ENCODE results near the gene EGFR.

The EGFR gene

DNA sequence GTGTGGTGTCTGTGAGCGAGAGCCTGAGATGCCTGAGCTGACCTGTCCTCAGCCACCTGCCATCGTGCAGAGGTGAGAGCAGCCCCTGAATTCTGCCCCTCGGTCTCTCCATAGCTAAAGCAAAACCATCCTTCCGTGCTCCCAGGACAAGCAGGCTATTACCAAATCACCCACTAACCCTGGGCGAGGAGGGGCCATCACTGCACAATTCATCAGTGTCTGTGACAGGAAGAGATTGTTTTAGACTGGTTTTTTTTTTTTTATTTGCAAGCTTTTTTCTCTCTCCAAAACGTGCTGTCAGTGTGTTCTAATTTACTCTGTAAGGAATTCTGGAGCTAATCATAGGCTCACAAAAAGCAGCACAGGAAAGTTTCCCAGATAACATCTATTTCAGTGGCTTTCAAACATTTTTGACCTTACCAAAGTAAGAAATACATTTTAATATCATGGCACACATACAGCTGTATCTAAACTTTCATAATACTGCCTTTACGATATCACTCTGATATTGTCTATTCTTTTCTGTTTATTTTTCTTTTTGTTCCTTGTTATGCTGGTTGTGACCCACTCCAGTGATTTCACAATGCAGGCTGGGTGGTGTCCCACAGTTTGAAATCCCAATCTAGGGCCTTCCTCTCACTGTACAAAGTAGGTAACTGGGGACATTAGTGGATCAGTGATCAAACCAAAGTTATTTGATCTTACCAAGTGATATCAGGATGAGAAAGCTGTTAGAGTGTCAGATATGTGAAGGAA, 62.8 kb downstream of the EGFR start:
- no peak for DNase-seq (ENCODE audit: low spot score in 2 of 2)
- H3K27me3 Mint-ChIP-seq, result peaks cover 12% of the 10 kb centered on the region
- H3K9me3 Mint-ChIP-seq, result no peaks in the 10 kb centered on the region
- peaks cover 8% of the 10 kb centered on the region for H3K4me1 Mint-ChIP-seq
- no peak overlapping the region for H3K27ac Mint-ChIP-seq
- no peak overlapping the region for H3K4me3 Mint-ChIP-seq
- no peaks in the 10 kb centered on the region for H3K36me3 Mint-ChIP-seq
- ATAC-seq (ENCODE audit: low read depth), result no peak

DNA sequence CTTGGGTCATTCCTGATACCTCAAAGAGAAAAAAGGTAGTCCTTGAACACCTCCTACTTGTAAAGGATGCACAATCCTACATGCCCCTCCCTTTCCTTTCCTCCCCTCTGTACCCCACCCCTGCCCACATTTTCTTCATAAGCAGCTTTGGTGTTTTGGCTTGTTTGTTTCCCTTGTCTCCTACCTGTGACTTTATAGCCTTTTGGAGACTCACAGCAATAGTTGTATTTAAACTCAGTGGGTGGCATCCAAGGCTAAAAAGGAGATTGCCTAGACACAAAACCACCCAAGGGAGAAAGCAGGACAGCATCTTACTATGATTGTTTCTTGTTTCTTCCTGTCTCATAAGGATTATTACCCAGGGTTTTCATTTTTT, 63.4 kb downstream of the EGFR start:
- no peak for ATAC-seq (ENCODE audit: low read depth)
- no peak overlapping the region for H3K4me3 Mint-ChIP-seq
- H3K4me1 Mint-ChIP-seq, result peaks cover 11% of the 10 kb centered on the region
- peaks cover 13% of the 10 kb centered on the region for H3K27me3 Mint-ChIP-seq
- no peaks in the 10 kb centered on the region for H3K36me3 Mint-ChIP-seq
- H3K27ac Mint-ChIP-seq, result no peak overlapping the region
- no peak for DNase-seq (ENCODE audit: low spot score in 2 of 2)
- no peaks in the 10 kb centered on the region for H3K9me3 Mint-ChIP-seq

GRCh38 chr7:55083206-55083605, 64.4 kb downstream of the EGFR start:
- H3K9me3 Mint-ChIP-seq, result no peaks in the 10 kb centered on the region

GRCh38 chr7:55084307-55084706, 65.5 kb downstream of the EGFR start:
- Mint-ChIP-seq H3K4me3 (no peak overlapping the region), H3K36me3 (no peaks in the 10 kb centered on the region), H3K4me1 (peaks cover 11% of the 10 kb centered on the region), H3K9me3 (no peaks in the 10 kb centered on the region), H3K27ac (no peak overlapping the region), H3K27me3 (peaks cover 11% of the 10 kb centered on the region)
- DNase-seq (ENCODE audit: low spot score in 2 of 2), result no peak
- no peak for ATAC-seq (ENCODE audit: low read depth)

More at GRCh38 chr7:55083206-55083605, 64.4 kb downstream of the EGFR start:
- Mint-ChIP-seq H3K27me3 (peaks cover 13% of the 10 kb centered on the region), H3K4me3 (no peak overlapping the region), H3K36me3 (no peaks in the 10 kb centered on the region), H3K27ac (no peak overlapping the region), H3K4me1 (peaks cover 11% of the 10 kb centered on the region)
- no peak for DNase-seq (ENCODE audit: low spot score in 2 of 2)
- no peak for ATAC-seq (ENCODE audit: low read depth)

- Mint-ChIP-seq H3K4me1 (peaks cover 11% of the 10 kb centered on the region), H3K36me3 (no peaks in the 10 kb centered on the region), H3K27me3 (peaks cover 11% of the 10 kb centered on the region), H3K4me3 (no peak overlapping the region), H3K27ac (no peak overlapping the region), H3K9me3 (no peaks in the 10 kb centered on the region)
- DNase-seq (ENCODE audit: low spot score in 2 of 2) (no peak), ATAC-seq (ENCODE audit: low read depth) (no peak)
These were observed 66.9 kb downstream of the EGFR start for GRCh38 chr7:55085511-55086412.

- Mint-ChIP-seq H3K4me3 (peak overlapping the region; percentile 55), H3K4me1 (peaks cover 11% of the 10 kb centered on the region), H3K27me3 (peaks cover 12% of the 10 kb centered on the region), H3K27ac (peak overlapping the region; percentile 35), H3K36me3 (no peaks in the 10 kb centered on the region), H3K9me3 (no peaks in the 10 kb centered on the region)
- ATAC-seq (ENCODE audit: low read depth), result peak; percentile 93
- DNase-seq (ENCODE audit: low spot score in 2 of 2), result peak; percentile 18
These were observed 67.8 kb downstream of the EGFR start for GRCh38 chr7:55086413-55087201.

- DNase-seq (ENCODE audit: low spot score in 2 of 2) (no peak), ATAC-seq (ENCODE audit: low read depth) (no peak)
- H3K27me3 Mint-ChIP-seq, result peaks cover 10% of the 10 kb centered on the region
- H3K9me3 Mint-ChIP-seq, result no peaks in the 10 kb centered on the region
- no peak overlapping the region for H3K4me3 Mint-ChIP-seq
- H3K36me3 Mint-ChIP-seq, result no peaks in the 10 kb centered on the region
- H3K4me1 Mint-ChIP-seq, result peaks cover 11% of the 10 kb centered on the region
- H3K27ac Mint-ChIP-seq, result no peak overlapping the region
These were observed 68.7 kb downstream of the EGFR start for GRCh38 chr7:55087521-55087961.

DNA sequence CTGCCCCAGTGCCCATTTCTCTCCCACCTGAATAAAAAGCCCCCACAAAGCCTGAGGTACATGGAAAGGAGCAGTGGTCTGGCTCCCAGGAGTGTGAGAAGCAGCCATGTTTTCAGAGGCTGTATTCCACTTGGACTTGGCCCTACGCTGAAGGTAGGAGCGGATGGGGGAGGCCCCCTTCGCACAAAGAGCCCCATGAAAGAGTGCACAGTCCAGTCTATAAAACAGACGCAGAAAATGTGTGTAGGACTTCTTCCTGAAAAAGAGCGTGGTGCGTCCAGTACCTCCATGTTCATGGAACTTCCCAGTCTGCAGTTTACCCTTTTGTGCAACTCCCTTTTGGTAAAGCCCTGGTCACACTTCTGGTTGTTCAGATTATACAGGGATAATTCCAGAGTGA, 69.3 kb downstream of the EGFR start:
- Mint-ChIP-seq H3K27ac (no peak overlapping the region), H3K9me3 (no peaks in the 10 kb centered on the region), H3K36me3 (no peaks in the 10 kb centered on the region), H3K4me1 (peaks cover 11% of the 10 kb centered on the region), H3K4me3 (no peak overlapping the region), H3K27me3 (peaks cover 8% of the 10 kb centered on the region)
- ATAC-seq (ENCODE audit: low read depth) (no peak), DNase-seq (ENCODE audit: low spot score in 2 of 2) (no peak)

DNA sequence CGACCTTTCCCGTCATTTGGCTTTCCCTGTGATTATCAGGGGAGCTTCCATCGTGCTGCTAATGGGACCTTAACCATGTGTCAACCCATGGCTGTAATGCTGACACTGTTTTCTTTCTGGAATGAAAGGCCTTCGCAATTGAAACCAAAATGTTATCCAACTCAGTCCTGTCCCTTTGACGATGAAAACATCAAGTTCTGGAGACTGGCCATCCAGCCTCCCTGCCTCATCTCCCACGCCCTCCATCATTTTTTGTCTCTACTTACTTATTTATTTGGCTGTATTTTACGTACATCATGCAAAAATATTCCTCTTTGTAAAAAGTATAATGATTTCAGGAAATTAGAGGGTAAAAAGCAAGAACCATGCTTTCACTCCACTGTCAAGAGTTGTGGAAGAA, 69.8 kb downstream of the EGFR start:
- H3K36me3 Mint-ChIP-seq, result no peaks in the 10 kb centered on the region
- peaks cover 10% of the 10 kb centered on the region for H3K27me3 Mint-ChIP-seq
- no peaks in the 10 kb centered on the region for H3K9me3 Mint-ChIP-seq
- no peak for DNase-seq (ENCODE audit: low spot score in 2 of 2)
- no peak overlapping the region for H3K27ac Mint-ChIP-seq
- H3K4me1 Mint-ChIP-seq, result peaks cover 11% of the 10 kb centered on the region
- ATAC-seq (ENCODE audit: low read depth), result no peak
- H3K4me3 Mint-ChIP-seq, result no peak overlapping the region

DNA sequence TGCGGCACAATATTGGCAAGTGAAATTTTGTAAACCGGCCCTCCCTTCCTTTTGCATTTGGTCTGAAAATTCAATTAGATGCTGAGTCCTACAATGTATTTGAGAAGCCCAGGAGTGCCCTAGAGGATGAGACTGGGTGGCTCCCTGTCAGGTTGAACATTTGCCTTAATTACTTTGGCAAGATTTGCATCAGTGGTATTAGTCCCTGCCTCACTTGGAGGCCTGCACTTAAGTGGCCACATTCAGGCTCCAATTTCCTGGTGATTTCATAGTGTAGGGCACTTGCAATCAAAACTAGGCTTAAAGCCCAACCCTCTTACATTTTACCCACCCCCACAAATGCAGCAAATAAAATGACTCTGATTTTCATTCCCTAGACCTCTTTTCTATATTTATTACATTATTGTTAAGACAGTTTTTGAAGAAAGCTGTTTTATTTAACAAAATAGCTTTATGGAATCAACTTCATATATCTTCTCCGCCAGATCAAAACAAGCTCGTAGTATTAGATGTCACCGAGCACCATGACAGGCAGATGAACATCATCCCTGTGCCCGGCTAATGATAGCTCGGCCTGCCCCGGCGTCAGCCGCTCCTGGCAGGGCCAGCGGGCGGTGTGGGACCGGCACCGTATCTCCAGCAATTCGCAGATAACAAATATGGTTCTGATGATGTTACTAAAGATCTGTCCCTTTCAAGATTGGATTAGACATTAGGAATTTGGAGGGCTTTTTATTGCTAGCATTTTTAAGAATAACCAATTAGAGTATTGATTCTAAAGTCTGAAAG, 73.6 kb downstream of the EGFR start:
- Mint-ChIP-seq H3K4me1 (peaks cover 4% of the 10 kb centered on the region), H3K27ac (no peak overlapping the region), H3K27me3 (peaks cover 8% of the 10 kb centered on the region), H3K9me3 (no peaks in the 10 kb centered on the region), H3K36me3 (no peaks in the 10 kb centered on the region), H3K4me3 (no peak overlapping the region)
- no peak for ATAC-seq (ENCODE audit: low read depth)
- no peak for DNase-seq (ENCODE audit: low spot score in 2 of 2)

DNA sequence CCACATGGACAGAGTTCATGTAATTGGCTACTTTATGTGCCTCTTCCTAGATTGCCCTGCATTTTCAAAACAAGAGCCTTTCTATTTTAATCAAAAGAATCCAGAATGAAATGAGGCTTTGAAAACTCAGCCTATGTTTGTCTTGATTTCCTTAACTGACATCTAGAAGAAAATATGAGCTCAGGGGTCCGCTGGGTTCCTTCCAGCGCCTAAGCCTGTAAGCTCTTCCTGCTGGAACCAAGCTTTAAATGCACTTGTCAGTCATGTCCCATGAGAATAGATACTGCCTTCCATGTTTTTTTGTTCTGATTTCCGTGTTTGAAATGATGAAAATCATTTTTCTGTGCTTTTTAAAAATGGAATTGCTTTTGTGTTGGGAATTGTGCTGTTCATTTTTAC, 74.2 kb downstream of the EGFR start:
- ATAC-seq (ENCODE audit: low read depth), result no peak
- no peak overlapping the region for H3K27ac Mint-ChIP-seq
- no peaks in the 10 kb centered on the region for H3K9me3 Mint-ChIP-seq
- H3K4me3 Mint-ChIP-seq, result no peak overlapping the region
- peaks cover 4% of the 10 kb centered on the region for H3K4me1 Mint-ChIP-seq
- no peaks in the 10 kb centered on the region for H3K36me3 Mint-ChIP-seq
- no peak for DNase-seq (ENCODE audit: low spot score in 2 of 2)
- peaks cover 8% of the 10 kb centered on the region for H3K27me3 Mint-ChIP-seq

- no peak overlapping the region for H3K27ac Mint-ChIP-seq
- no peak overlapping the region for H3K4me3 Mint-ChIP-seq
- H3K4me1 Mint-ChIP-seq, result peaks cover 4% of the 10 kb centered on the region
- no peaks in the 10 kb centered on the region for H3K9me3 Mint-ChIP-seq
- H3K36me3 Mint-ChIP-seq, result no peaks in the 10 kb centered on the region
- H3K27me3 Mint-ChIP-seq, result peaks cover 8% of the 10 kb centered on the region
- DNase-seq (ENCODE audit: low spot score in 2 of 2) (no peak), ATAC-seq (ENCODE audit: low read depth) (no peak)
These were observed 74.9 kb downstream of the EGFR start for GRCh38 chr7:55093674-55094073.

GRCh38 chr7:55094092-55094690, 75.4 kb downstream of the EGFR start:
- no peak for DNase-seq (ENCODE audit: low spot score in 2 of 2)
- H3K9me3 Mint-ChIP-seq, result no peaks in the 10 kb centered on the region
- peaks cover 10% of the 10 kb centered on the region for H3K27me3 Mint-ChIP-seq
- H3K4me1 Mint-ChIP-seq, result peaks cover 4% of the 10 kb centered on the region
- H3K27ac Mint-ChIP-seq, result no peak overlapping the region
- no peak overlapping the region for H3K4me3 Mint-ChIP-seq
- no peaks in the 10 kb centered on the region for H3K36me3 Mint-ChIP-seq
- no peak for ATAC-seq (ENCODE audit: low read depth)

Data from memory B cell (primary cell).